NCI-H82 treated with DMSO at 0.1 percent for 48 hours (cell line): ENCODE measurements around the gene MIXL1.

Experiments used
- DNase-seq: peaks from one replicate; lab custom pipeline; 2025; ENCODE audit not compliant: unreplicated experiment; lab: John Stamatoyannopoulos, UW

MIXL1 gene

DNA sequence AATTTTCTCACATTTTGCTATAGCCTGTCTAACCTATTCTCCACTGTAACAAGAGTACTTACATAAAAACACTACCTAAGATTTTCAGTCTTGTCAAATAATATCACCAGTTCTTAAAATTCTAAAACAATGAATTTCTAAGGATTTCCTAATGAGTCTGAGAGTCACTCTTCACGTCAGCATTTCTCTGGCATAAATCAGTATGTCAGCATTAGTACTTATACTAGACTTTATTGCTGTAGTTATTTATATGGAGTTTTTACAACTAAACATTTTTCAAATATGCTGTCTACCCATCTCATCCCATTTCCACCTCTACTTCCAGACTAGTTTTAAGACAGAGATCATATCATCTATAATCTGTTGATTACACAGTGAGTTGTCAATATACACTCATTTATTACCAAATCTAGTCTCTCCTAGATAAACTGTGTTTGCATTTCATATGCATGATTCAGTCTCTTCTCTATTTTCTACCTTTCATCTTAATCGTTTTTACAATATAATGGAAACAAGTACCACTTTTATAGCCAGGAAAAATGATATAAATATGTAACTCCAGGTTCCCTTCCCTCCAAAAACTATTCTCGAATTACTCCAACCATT, 52.7 kb downstream of the MIXL1 start:
- DNase-seq: no peak
